SK-N-SH (cell line): ENCODE measurements around the gene SLC25A42. TPM values are rescaled to one million over a fixed set of nuclear protein-coding genes. Genes with fewer than 3 reads are reported as not detected.

Source experiments
- CTCF ChIA-PET: fragments of 300-600, 350-600 bp; formaldehyde crosslinking; extraction: SDS; loops from one replicate; lab custom pipeline; 2021; lab: Yijun Ruan, JAX
- POLR2A ChIA-PET: fragments of 350-600 bp; sonication (Branson Sonifier 250); formaldehyde crosslinking; extraction: SDS; loops from one replicate; lab custom pipeline; 2020; ENCODE audit warnings: antibody characterized with exemption, inconsistent platforms; lab: Yijun Ruan, JAX
- DNase-seq: peaks from one replicate; pipeline ENCODE4 v3.0.0; 2012
- H2AFZ ChIP-seq: fragments of 200-600 bp; sonication (generic); 2 replicates; pipeline ENCODE4 v1.8.1; 2016; ENCODE audit warnings: antibody characterized with exemption, mild to moderate bottlenecking, low read depth
- H3F3A ChIP-seq: fragments of 200-600 bp; sonication (generic); replicated peaks from 2 replicates; pipeline ENCODE3; 2016; ENCODE audit warnings: antibody characterized with exemption, mild to moderate bottlenecking; ENCODE audit not compliant: insufficient read depth
- H3K27ac ChIP-seq, 2 experiments: fragments of 200-500 bp in 1 of 2; fragments of 200-600 bp in 1 of 2; sonication (Bioruptor generic) in 1 of 2; sonication (generic), shearing (Covaris generic) in 1 of 2; 2 replicates each; pipeline versions ENCODE4 v1.5.1 to v1.6.1; 2014 to 2016; ENCODE audit warnings: low read depth in 2 of 2, inconsistent platforms in 1 of 2, low read length in 1 of 2, mild to moderate bottlenecking in 1 of 2, mixed read lengths in 1 of 2
- H3K27me3 ChIP-seq: fragments of 200-600 bp; sonication (generic), shearing (Covaris generic); 2 replicates; pipeline ENCODE4 v1.6.1; 2016; ENCODE audit warnings: mixed run types; ENCODE audit not compliant: insufficient read depth
- H3K36me3 ChIP-seq, 2 experiments: fragments of 200-500 bp in 1 of 2; fragments of 200-600 bp in 1 of 2; sonication (Bioruptor generic) in 1 of 2; sonication (generic) in 1 of 2; replicated peaks in 1 of 2; 2 replicates each; pipeline versions ENCODE3 to v1.5.1; 2014 to 2016; ENCODE audit warnings: low read length in 1 of 2, mild to moderate bottlenecking in 1 of 2; ENCODE audit not compliant: insufficient read depth in 2 of 2, control insufficient read depth in 1 of 2
- H3K4me1 ChIP-seq, 2 experiments: fragments of 200-500 bp in 1 of 2; fragments of 200-600 bp in 1 of 2; sonication (Bioruptor generic) in 1 of 2; sonication (generic), shearing (Covaris generic) in 1 of 2; 2 replicates each; pipeline versions ENCODE4 v1.5.1 to v1.6.1; 2014 to 2016; ENCODE audit warnings: low read depth in 1 of 2, low read length in 1 of 2, mixed run types in 1 of 2; ENCODE audit not compliant: insufficient read depth in 2 of 2, control insufficient read depth in 1 of 2
- H3K4me2 ChIP-seq: fragments of 200-600 bp; sonication (generic), shearing (Covaris generic); 2 replicates; pipeline ENCODE4 v1.6.1; 2017; ENCODE audit warnings: mixed run types
- H3K4me3 ChIP-seq, 2 experiments: fragments of 200-500 bp in 1 of 2; fragments of 200-600 bp in 1 of 2; sonication (Bioruptor generic) in 1 of 2; sonication (generic), shearing (Covaris generic) in 1 of 2; 2 replicates each; pipeline versions ENCODE4 v1.5.1 to v1.8.1; 2014 to 2016; ENCODE audit warnings: low read depth in 2 of 2, inconsistent platforms in 1 of 2, low read length in 1 of 2, mild to moderate bottlenecking in 1 of 2, mixed read lengths in 1 of 2, moderate library complexity in 1 of 2
- H3K79me2 ChIP-seq: fragments of 200-600 bp; sonication (generic); 2 replicates; pipeline ENCODE4 v1.8.1; 2017; ENCODE audit warnings: mild to moderate bottlenecking; ENCODE audit not compliant: insufficient read depth
- H3K9ac ChIP-seq: fragments of 200-600 bp; sonication (generic); 2 replicates; pipeline ENCODE4 v1.6.1; 2017; ENCODE audit warnings: mixed run types
- H3K9me2 ChIP-seq: fragments of 200-600 bp; sonication (generic); 2 replicates; pipeline ENCODE4 v1.6.1; 2017; ENCODE audit warnings: mixed run types
- H3K9me3 ChIP-seq: fragments of 200-600 bp; sonication (generic); 2 replicates; pipeline ENCODE4 v1.6.1; 2017; ENCODE audit warnings: mixed run types, mild to moderate bottlenecking, moderate library complexity
- H4K20me1 ChIP-seq: fragments of 200-600 bp; sonication (generic); 2 replicates; pipeline ENCODE4 v1.6.1; 2017; ENCODE audit warnings: mild to moderate bottlenecking, mixed run types; ENCODE audit not compliant: insufficient read depth
- CHD2 ChIP-seq: fragments of 150-350 bp; IDR thresholded peaks from 2 replicates; pipeline ENCODE4 v1.6.1; 2018; ENCODE audit warnings: low read length; ENCODE audit not compliant: partially characterized antibody
- EZH2phosphoT487 ChIP-seq: fragments of 200-600 bp; sonication (generic); IDR thresholded peaks from 2 replicates; pipeline ENCODE4 v1.6.1; 2017; ENCODE audit warnings: low read depth, mixed run types, mild to moderate bottlenecking, antibody characterized with exemption, moderate library complexity, borderline replicate concordance
- FOSL2 ChIP-seq: IDR thresholded peaks from 2 replicates; pipeline ENCODE4 v1.4.0; 2012; ENCODE audit warnings: low read depth, mild to moderate bottlenecking, moderate library complexity, borderline replicate concordance
- FOXJ3 ChIP-seq: sonication (generic); formaldehyde crosslinking; IDR thresholded peaks from 2 replicates; pipeline ENCODE4 v1.5.1; 2020; ENCODE audit warnings: mild to moderate bottlenecking, missing genetic modification reagents
- GABPA ChIP-seq: IDR thresholded peaks from 2 replicates; pipeline ENCODE4 v1.4.0; 2012; ENCODE audit warnings: low read depth, mild to moderate bottlenecking
- GATA2 ChIP-seq: sonication (generic); formaldehyde crosslinking; IDR thresholded peaks from 2 replicates; pipeline ENCODE4 v1.5.0; 2020; ENCODE audit warnings: mild to moderate bottlenecking, missing genetic modification reagents
- IRF3 ChIP-seq: fragments of 150-350 bp; IDR thresholded peaks from 2 replicates; pipeline ENCODE4 v1.6.1; 2016; ENCODE audit warnings: mild to moderate bottlenecking, low read depth, low read length
- MAX ChIP-seq: IDR thresholded peaks from 2 replicates; pipeline ENCODE4 v1.4.0; 2012; ENCODE audit warnings: low read depth
- MXI1 ChIP-seq: IDR thresholded peaks from 2 replicates; pipeline ENCODE4 v1.6.1; 2012; ENCODE audit warnings: mild to moderate bottlenecking, low read depth, low read length, improper control_type of control experiment
- NFIC ChIP-seq: IDR thresholded peaks from 2 replicates; pipeline ENCODE4 v1.4.0; 2012; ENCODE audit warnings: borderline replicate concordance
- NRF1 ChIP-seq: IDR thresholded peaks from 2 replicates; pipeline ENCODE4 v1.6.1; 2012; ENCODE audit warnings: low read depth, mild to moderate bottlenecking, low read length
- POLR2AphosphoS5 ChIP-seq: IDR thresholded peaks from 2 replicates; pipeline ENCODE4 v1.6.1; 2012; ENCODE audit warnings: low read depth, low read length
- RAD21 ChIP-seq: IDR thresholded peaks from 2 replicates; pipeline ENCODE4 v1.6.1; 2012; ENCODE audit warnings: mild to moderate bottlenecking, low read length
- RFX5 ChIP-seq: IDR thresholded peaks from 2 replicates; pipeline ENCODE4 v1.6.1; 2012; ENCODE audit warnings: mild to moderate bottlenecking, improper control_type of control experiment, low read length
- RXRA ChIP-seq: IDR thresholded peaks from 2 replicates; pipeline ENCODE4 v1.4.0; 2012; ENCODE audit warnings: low read depth, mild to moderate bottlenecking, borderline replicate concordance
- SIN3A ChIP-seq: IDR thresholded peaks from 2 replicates; pipeline ENCODE4 v1.6.1; 2012; ENCODE audit warnings: low read depth, mild to moderate bottlenecking, low read length, moderate library complexity, borderline replicate concordance
- SMC3 ChIP-seq: IDR thresholded peaks from 2 replicates; pipeline ENCODE4 v1.6.1; 2012; ENCODE audit warnings: low read depth, low read length, improper control_type of control experiment
- TAF1 ChIP-seq: IDR thresholded peaks from 2 replicates; pipeline ENCODE4 v1.6.1; 2012; ENCODE audit warnings: low read depth, mild to moderate bottlenecking, low read length, moderate library complexity, borderline replicate concordance
- TCF12 ChIP-seq: IDR thresholded peaks from 2 replicates; pipeline ENCODE4 v1.4.0; 2012
- YY1 ChIP-seq: IDR thresholded peaks from 2 replicates; pipeline ENCODE4 v1.4.0; 2012; ENCODE audit warnings: low read depth, mild to moderate bottlenecking
- WGBS: methylation state at CpG from one replicate; pipeline ENCODE4 v1.1.6; 2017; ENCODE audit warnings: low lambda C conversion rate; 5-methylcytosine and 5-hydroxymethylcytosine counted together
- polyA plus RNA-seq, 3 experiments: library from polyadenylated mRNA; depleted of rRNA; stranded (reverse); fragments of >200 nt; gene quantifications; 2 replicates each; pipeline ENCODE4 v1.2.3, GENCODE V29; 2012
- TF ChIP-seq, protein P1 (sequence below): IDR thresholded peaks from 2 replicates; pipeline ENCODE4 v1.4.0; 2012; ENCODE audit warnings: low read depth, borderline replicate concordance
- TF ChIP-seq, protein P2 (sequence below): IDR thresholded peaks from 2 replicates; pipeline ENCODE4 v1.4.0; 2012; ENCODE audit warnings: low read depth, borderline replicate concordance
- TF ChIP-seq, protein P3 (sequence below): fragments of 200-600 bp; sonication (generic); IDR thresholded peaks from 2 replicates; pipeline ENCODE4 v1.6.1; 2017; ENCODE audit warnings: antibody characterized with exemption, mild to moderate bottlenecking, moderate library complexity
- TF ChIP-seq, protein P4 (sequence below): IDR thresholded peaks from 2 replicates; pipeline ENCODE4; 2012

SLC25A42 gene
- polyA plus RNA-seq, 1 of the 3 experiments (the other 2 are of a cell fraction) = 6.1 TPM

- Histone ChIP-seq H3K9ac (peak within 1 kb of the TSS; percentile 83), H3K9me3 (no peaks in the 10 kb centered on the region), H3K4me3 (peak within 1 kb of the TSS; percentile 68 to 89), H3F3A (peaks cover 11% of the 10 kb centered on the region), H3K4me1 (peaks cover 0 to 8% of the 10 kb centered on the region in 2 experiments; a peak in 2 of 4 replicates), H2AFZ (peak within 1 kb of the TSS; percentile 94), H3K27me3 (no peaks in the 10 kb centered on the region), H3K27ac (peak within 1 kb of the TSS; percentile 48 to 51; a peak in 2 of 4 replicates), H3K36me3 (no peaks in the 10 kb centered on the region), H3K4me2 (peak within 1 kb of the TSS; percentile 98), H4K20me1 (no peaks in the 10 kb centered on the region), H3K79me2 (peaks cover 8% of the 10 kb centered on the region; the same call in 1 of the 2 replicates), H3K9me2 (no peaks in the 10 kb centered on the region)
- peak; percentile 100 for DNase-seq
- POLR2A ChIA-PET = no interaction called here
- CTCF ChIA-PET = interaction anchor here (0.6 to 3.7 kb wide), 5 partner anchors 18 to 1081 kb away, joined by 3 to 34 read pairs (median 4); no protein-coding TSS in a partner anchor
- TF ChIP-seq, protein P1, sequence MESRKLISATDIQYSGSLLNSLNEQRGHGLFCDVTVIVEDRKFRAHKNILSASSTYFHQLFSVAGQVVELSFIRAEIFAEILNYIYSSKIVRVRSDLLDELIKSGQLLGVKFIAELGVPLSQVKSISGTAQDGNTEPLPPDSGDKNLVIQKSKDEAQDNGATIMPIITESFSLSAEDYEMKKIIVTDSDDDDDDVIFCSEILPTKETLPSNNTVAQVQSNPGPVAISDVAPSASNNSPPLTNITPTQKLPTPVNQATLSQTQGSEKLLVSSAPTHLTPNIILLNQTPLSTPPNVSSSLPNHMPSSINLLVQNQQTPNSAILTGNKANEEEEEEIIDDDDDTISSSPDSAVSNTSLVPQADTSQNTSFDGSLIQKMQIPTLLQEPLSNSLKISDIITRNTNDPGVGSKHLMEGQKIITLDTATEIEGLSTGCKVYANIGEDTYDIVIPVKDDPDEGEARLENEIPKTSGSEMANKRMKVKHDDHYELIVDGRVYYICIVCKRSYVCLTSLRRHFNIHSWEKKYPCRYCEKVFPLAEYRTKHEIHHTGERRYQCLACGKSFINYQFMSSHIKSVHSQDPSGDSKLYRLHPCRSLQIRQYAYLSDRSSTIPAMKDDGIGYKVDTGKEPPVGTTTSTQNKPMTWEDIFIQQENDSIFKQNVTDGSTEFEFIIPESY = 0 out of 2 replicates have a peak, but pooled peaks have one; percentile 35
- TF ChIP-seq MXI1 (peak; percentile 75), MAX (peak; percentile 94), CHD2 (peak; percentile 94), RXRA (no peak), GATA2 (CRISPR knock-in tag) (peak; percentile 78), RAD21 (no peak), YY1 (peak; percentile 41; the same call in 1 of the 2 replicates), SIN3A (peak; percentile 61; the same call in 1 of the 2 replicates), IRF3 (peak; percentile 92), GABPA (peak; percentile 48), TCF12 (no peak), SMC3 (no peak), FOSL2 (no peak), EZH2phosphoT487 (no peak), NFIC (no peak), RFX5 (peak; percentile 73), FOXJ3 (CRISPR knock-in tag) (no peak), NRF1 (no peak), TAF1 (peak; percentile 62; the same call in 1 of the 2 replicates), POLR2AphosphoS5 (peak; percentile 81; the same call in 1 of the 2 replicates)
- TF ChIP-seq, protein P2, sequence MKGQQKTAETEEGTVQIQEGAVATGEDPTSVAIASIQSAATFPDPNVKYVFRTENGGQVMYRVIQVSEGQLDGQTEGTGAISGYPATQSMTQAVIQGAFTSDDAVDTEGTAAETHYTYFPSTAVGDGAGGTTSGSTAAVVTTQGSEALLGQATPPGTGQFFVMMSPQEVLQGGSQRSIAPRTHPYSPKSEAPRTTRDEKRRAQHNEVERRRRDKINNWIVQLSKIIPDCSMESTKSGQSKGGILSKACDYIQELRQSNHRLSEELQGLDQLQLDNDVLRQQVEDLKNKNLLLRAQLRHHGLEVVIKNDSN = no peak
- TF ChIP-seq, protein P3, sequence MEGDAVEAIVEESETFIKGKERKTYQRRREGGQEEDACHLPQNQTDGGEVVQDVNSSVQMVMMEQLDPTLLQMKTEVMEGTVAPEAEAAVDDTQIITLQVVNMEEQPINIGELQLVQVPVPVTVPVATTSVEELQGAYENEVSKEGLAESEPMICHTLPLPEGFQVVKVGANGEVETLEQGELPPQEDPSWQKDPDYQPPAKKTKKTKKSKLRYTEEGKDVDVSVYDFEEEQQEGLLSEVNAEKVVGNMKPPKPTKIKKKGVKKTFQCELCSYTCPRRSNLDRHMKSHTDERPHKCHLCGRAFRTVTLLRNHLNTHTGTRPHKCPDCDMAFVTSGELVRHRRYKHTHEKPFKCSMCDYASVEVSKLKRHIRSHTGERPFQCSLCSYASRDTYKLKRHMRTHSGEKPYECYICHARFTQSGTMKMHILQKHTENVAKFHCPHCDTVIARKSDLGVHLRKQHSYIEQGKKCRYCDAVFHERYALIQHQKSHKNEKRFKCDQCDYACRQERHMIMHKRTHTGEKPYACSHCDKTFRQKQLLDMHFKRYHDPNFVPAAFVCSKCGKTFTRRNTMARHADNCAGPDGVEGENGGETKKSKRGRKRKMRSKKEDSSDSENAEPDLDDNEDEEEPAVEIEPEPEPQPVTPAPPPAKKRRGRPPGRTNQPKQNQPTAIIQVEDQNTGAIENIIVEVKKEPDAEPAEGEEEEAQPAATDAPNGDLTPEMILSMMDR = no peak
- TF ChIP-seq, protein P4, sequence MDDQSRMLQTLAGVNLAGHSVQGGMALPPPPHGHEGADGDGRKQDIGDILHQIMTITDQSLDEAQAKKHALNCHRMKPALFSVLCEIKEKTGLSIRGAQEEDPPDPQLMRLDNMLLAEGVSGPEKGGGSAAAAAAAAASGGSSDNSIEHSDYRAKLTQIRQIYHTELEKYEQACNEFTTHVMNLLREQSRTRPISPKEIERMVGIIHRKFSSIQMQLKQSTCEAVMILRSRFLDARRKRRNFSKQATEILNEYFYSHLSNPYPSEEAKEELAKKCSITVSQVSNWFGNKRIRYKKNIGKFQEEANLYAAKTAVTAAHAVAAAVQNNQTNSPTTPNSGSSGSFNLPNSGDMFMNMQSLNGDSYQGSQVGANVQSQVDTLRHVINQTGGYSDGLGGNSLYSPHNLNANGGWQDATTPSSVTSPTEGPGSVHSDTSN = peak; percentile 100
- WGBS = 6% methylated on average over 26 of the region's 42 CpGs
Observed at GRCh38 chr19:19138109-19138981, 74.6 kb downstream of the SLC25A42 start, which contains the start of gene TMEM161A. Gene TMEM161A (minus strand): TSS chr19:19138478. CDS start chr19:19138428, 50 bp downstream.
